ENCODE results near the gene GPR45. TPM values are rescaled to one million over a fixed set of nuclear protein-coding genes. Genes with fewer than 3 reads are reported as not detected.

Gene GPR45
- not detected in 2 replicates for total RNA-seq

GRCh38 chr2:105241443-105241842 lies at the start of gene GPR45:
Gene GPR45, plus strand, starts transcription at chr2:105241743. Its CDS starts 116 bp downstream, at chr2:105241859.
- DNase-seq (ENCODE audit: insufficient read length, low spot score, missing footprints) = no peak
- Histone ChIP-seq H3K27ac (ENCODE audit: low read depth, low read length) (no peak within 1 kb of the TSS), H3K4me2 (ENCODE audit: insufficient read depth, low read length) (no peak within 1 kb of the TSS), H3K79me2 (ENCODE audit: insufficient read depth, low read length) (no peaks in the 10 kb centered on the region), H3K36me3 (ENCODE audit: insufficient read depth, low read length) (no peaks in the 10 kb centered on the region), H4K20me1 (ENCODE audit: insufficient read depth, low read length) (no peaks in the 10 kb centered on the region), H3K27me3 (ENCODE audit: insufficient read depth, low read length) (peaks cover 3% of the 10 kb centered on the region), H2AFZ (ENCODE audit: low read length) (no peak within 1 kb of the TSS), H3K4me3 (ENCODE audit: insufficient read depth, low read length) (no peak within 1 kb of the TSS), H3K9me3 (ENCODE audit: low read depth, low read length) (no peaks in the 10 kb centered on the region), H3K4me1 (ENCODE audit: insufficient read depth, low read length) (peaks cover 8% of the 10 kb centered on the region)
- TF ChIP-seq CTCF (IDR thresholded peaks at IDR 0.05; ENCODE audit: extremely low read depth, low read depth, low read length) = no peak

GRCh38 chr2:105194022-105194675 lies 47.4 kb upstream of the GPR45 start:
- H3K79me2 ChIP-seq (ENCODE audit: insufficient read depth, low read length) = no peaks in the 10 kb centered on the region
- H3K4me1 ChIP-seq (ENCODE audit: insufficient read depth, low read length) = no peaks in the 10 kb centered on the region
- peaks cover 5% of the 10 kb centered on the region for H3K27me3 ChIP-seq (ENCODE audit: insufficient read depth, low read length)
- DNase-seq (ENCODE audit: insufficient read length, low spot score, missing footprints) = no peak
- no peak overlapping the region for H3K4me2 ChIP-seq (ENCODE audit: insufficient read depth, low read length)
- H4K20me1 ChIP-seq (ENCODE audit: insufficient read depth, low read length) = no peaks in the 10 kb centered on the region
- H3K9me3 ChIP-seq (ENCODE audit: low read depth, low read length) = no peaks in the 10 kb centered on the region
- no peaks in the 10 kb centered on the region for H3K36me3 ChIP-seq (ENCODE audit: insufficient read depth, low read length)
- no peak for TF ChIP-seq CTCF (IDR thresholded peaks at IDR 0.05; ENCODE audit: extremely low read depth, low read depth, low read length)
- H3K27ac ChIP-seq (ENCODE audit: low read depth, low read length) = no peak overlapping the region
- no peak overlapping the region for H3K4me3 ChIP-seq (ENCODE audit: insufficient read depth, low read length)
- H2AFZ ChIP-seq (ENCODE audit: low read length) = no peak overlapping the region

GRCh38 chr2:105196651-105197050 lies 44.9 kb upstream of the GPR45 start:
- H3K9me3 ChIP-seq (ENCODE audit: low read depth, low read length) = no peaks in the 10 kb centered on the region
- H3K36me3 ChIP-seq (ENCODE audit: insufficient read depth, low read length) = no peaks in the 10 kb centered on the region
- no peak overlapping the region for H3K4me2 ChIP-seq (ENCODE audit: insufficient read depth, low read length)
- no peaks in the 10 kb centered on the region for H3K4me1 ChIP-seq (ENCODE audit: insufficient read depth, low read length)
- H4K20me1 ChIP-seq (ENCODE audit: insufficient read depth, low read length) = no peaks in the 10 kb centered on the region
- peaks cover 5% of the 10 kb centered on the region for H3K27me3 ChIP-seq (ENCODE audit: insufficient read depth, low read length)
- no peak overlapping the region for H3K27ac ChIP-seq (ENCODE audit: low read depth, low read length)
- H3K4me3 ChIP-seq (ENCODE audit: insufficient read depth, low read length) = no peak overlapping the region
- no peaks in the 10 kb centered on the region for H3K79me2 ChIP-seq (ENCODE audit: insufficient read depth, low read length)
- no peak overlapping the region for H2AFZ ChIP-seq (ENCODE audit: low read length)
- no peak for TF ChIP-seq CTCF (IDR thresholded peaks at IDR 0.05; ENCODE audit: extremely low read depth, low read depth, low read length)
- no peak for DNase-seq (ENCODE audit: insufficient read length, low spot score, missing footprints)

- no peak for DNase-seq (ENCODE audit: insufficient read length, low spot score, missing footprints)
- no peaks in the 10 kb centered on the region for H4K20me1 ChIP-seq (ENCODE audit: insufficient read depth, low read length)
- no peaks in the 10 kb centered on the region for H3K4me1 ChIP-seq (ENCODE audit: insufficient read depth, low read length)
- no peaks in the 10 kb centered on the region for H3K79me2 ChIP-seq (ENCODE audit: insufficient read depth, low read length)
- no peaks in the 10 kb centered on the region for H3K9me3 ChIP-seq (ENCODE audit: low read depth, low read length)
- no peaks in the 10 kb centered on the region for H3K36me3 ChIP-seq (ENCODE audit: insufficient read depth, low read length)
- H3K27ac ChIP-seq (ENCODE audit: low read depth, low read length) = no peak overlapping the region
- no peak overlapping the region for H3K4me2 ChIP-seq (ENCODE audit: insufficient read depth, low read length)
- peaks cover under 1% of the 10 kb centered on the region for H3K27me3 ChIP-seq (ENCODE audit: insufficient read depth, low read length)
- TF ChIP-seq CTCF (IDR thresholded peaks at IDR 0.05; ENCODE audit: extremely low read depth, low read depth, low read length) = no peak
- no peak overlapping the region for H3K4me3 ChIP-seq (ENCODE audit: insufficient read depth, low read length)
- H2AFZ ChIP-seq (ENCODE audit: low read length) = no peak overlapping the region
These were observed 25.9 kb upstream of the GPR45 start for GRCh38 chr2:105215586-105216192.
